ENCODE data around the gene PIAS4.

- TF ChIP-seq SP2 (tag by site-specific recombination; IDR thresholded peaks at IDR 0.05) (no peak), ZNF777 (tag by site-specific recombination; IDR thresholded peaks at IDR 0.05; ENCODE audit: borderline replicate concordance) (no peak), ZNF529 (tag by site-specific recombination; IDR thresholded peaks at IDR 0.05; ENCODE audit: insufficient replicate concordance) (no peak), KLF16 (tag by site-specific recombination; IDR thresholded peaks at IDR 0.05) (no peak), ZNF146 (tag by site-specific recombination; IDR thresholded peaks at IDR 0.05) (no peak), ZNF548 (tag by site-specific recombination; IDR thresholded peaks at IDR 0.05) (no peak), ZNF747 (tag by site-specific recombination; IDR thresholded peaks at IDR 0.05) (no peak), YY1 (tag by site-specific recombination; IDR thresholded peaks at IDR 0.05) (no peak), ZBTB7A (tag by site-specific recombination; IDR thresholded peaks at IDR 0.05; ENCODE audit: low read depth) (no peak), ZNF335 (tag by site-specific recombination; conservative IDR thresholded peaks at IDR 0.05) (no peak), ZNF561 (tag by site-specific recombination; IDR thresholded peaks at IDR 0.05; ENCODE audit: borderline replicate concordance) (no peak), ZBTB44 (tag by site-specific recombination; IDR thresholded peaks at IDR 0.05) (no peak)
- TF ChIP-seq, protein P1, sequence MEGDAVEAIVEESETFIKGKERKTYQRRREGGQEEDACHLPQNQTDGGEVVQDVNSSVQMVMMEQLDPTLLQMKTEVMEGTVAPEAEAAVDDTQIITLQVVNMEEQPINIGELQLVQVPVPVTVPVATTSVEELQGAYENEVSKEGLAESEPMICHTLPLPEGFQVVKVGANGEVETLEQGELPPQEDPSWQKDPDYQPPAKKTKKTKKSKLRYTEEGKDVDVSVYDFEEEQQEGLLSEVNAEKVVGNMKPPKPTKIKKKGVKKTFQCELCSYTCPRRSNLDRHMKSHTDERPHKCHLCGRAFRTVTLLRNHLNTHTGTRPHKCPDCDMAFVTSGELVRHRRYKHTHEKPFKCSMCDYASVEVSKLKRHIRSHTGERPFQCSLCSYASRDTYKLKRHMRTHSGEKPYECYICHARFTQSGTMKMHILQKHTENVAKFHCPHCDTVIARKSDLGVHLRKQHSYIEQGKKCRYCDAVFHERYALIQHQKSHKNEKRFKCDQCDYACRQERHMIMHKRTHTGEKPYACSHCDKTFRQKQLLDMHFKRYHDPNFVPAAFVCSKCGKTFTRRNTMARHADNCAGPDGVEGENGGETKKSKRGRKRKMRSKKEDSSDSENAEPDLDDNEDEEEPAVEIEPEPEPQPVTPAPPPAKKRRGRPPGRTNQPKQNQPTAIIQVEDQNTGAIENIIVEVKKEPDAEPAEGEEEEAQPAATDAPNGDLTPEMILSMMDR (tag by site-specific recombination; IDR thresholded peaks at IDR 0.05) = no peak
- TF ChIP-seq, protein P2, sequence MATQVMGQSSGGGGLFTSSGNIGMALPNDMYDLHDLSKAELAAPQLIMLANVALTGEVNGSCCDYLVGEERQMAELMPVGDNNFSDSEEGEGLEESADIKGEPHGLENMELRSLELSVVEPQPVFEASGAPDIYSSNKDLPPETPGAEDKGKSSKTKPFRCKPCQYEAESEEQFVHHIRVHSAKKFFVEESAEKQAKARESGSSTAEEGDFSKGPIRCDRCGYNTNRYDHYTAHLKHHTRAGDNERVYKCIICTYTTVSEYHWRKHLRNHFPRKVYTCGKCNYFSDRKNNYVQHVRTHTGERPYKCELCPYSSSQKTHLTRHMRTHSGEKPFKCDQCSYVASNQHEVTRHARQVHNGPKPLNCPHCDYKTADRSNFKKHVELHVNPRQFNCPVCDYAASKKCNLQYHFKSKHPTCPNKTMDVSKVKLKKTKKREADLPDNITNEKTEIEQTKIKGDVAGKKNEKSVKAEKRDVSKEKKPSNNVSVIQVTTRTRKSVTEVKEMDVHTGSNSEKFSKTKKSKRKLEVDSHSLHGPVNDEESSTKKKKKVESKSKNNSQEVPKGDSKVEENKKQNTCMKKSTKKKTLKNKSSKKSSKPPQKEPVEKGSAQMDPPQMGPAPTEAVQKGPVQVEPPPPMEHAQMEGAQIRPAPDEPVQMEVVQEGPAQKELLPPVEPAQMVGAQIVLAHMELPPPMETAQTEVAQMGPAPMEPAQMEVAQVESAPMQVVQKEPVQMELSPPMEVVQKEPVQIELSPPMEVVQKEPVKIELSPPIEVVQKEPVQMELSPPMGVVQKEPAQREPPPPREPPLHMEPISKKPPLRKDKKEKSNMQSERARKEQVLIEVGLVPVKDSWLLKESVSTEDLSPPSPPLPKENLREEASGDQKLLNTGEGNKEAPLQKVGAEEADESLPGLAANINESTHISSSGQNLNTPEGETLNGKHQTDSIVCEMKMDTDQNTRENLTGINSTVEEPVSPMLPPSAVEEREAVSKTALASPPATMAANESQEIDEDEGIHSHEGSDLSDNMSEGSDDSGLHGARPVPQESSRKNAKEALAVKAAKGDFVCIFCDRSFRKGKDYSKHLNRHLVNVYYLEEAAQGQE (tag by site-specific recombination; IDR thresholded peaks at IDR 0.05) = no peak
Measured at GRCh38 chr19:3995607-3996006, 11.9 kb upstream of the PIAS4 start.

Data from HEK293 (cell line).